ENCODE results near the gene PKDREJ.
A peak's percentile ranks its signal among the peaks of the same experiment; 100 is the strongest.

Gene PKDREJ

GRCh38 chr22:46286941-46287872, 24.1 kb upstream of the PKDREJ start:
- no peak for TF ChIP-seq CTCF (IDR thresholded peaks at IDR 0.05)
- no peak overlapping the region for H3K4me3 Mint-ChIP-seq
- peaks cover under 1% of the 10 kb centered on the region for H3K27me3 Mint-ChIP-seq (ENCODE audit: low read depth, poor library complexity)
- H3K9me3 Mint-ChIP-seq = no peaks in the 10 kb centered on the region
- peaks cover 29% of the 10 kb centered on the region for H3K36me3 Mint-ChIP-seq (ENCODE audit: low read depth)
- H3K4me1 Mint-ChIP-seq = peaks cover 6% of the 10 kb centered on the region
- H3K27ac Mint-ChIP-seq = peak overlapping the region; percentile 60
- DNase-seq = no peak

- no peak overlapping the region for H3K4me3 Mint-ChIP-seq
- peaks cover 6% of the 10 kb centered on the region for H3K4me1 Mint-ChIP-seq
- peaks cover 33% of the 10 kb centered on the region for H3K36me3 Mint-ChIP-seq (ENCODE audit: low read depth)
- peaks cover 5% of the 10 kb centered on the region for H3K27me3 Mint-ChIP-seq (ENCODE audit: low read depth, poor library complexity)
- H3K27ac Mint-ChIP-seq = no peak overlapping the region
- no peak for DNase-seq
- no peak for TF ChIP-seq CTCF (IDR thresholded peaks at IDR 0.05)
- no peaks in the 10 kb centered on the region for H3K9me3 Mint-ChIP-seq
Observed at GRCh38 chr22:46286006-46286405, 22.9 kb upstream of the PKDREJ start.

GRCh38 chr22:46281866-46282678, 18.9 kb upstream of the PKDREJ start:
- no peak for DNase-seq
- H3K27ac Mint-ChIP-seq = peak overlapping the region; percentile 42
- H3K4me1 Mint-ChIP-seq = no peaks in the 10 kb centered on the region
- H3K27me3 Mint-ChIP-seq (ENCODE audit: low read depth, poor library complexity) = peaks cover 9% of the 10 kb centered on the region
- TF ChIP-seq CTCF (IDR thresholded peaks at IDR 0.05) = no peak
- H3K36me3 Mint-ChIP-seq (ENCODE audit: low read depth) = peaks cover 40% of the 10 kb centered on the region
- H3K4me3 Mint-ChIP-seq = no peak overlapping the region
- H3K9me3 Mint-ChIP-seq = no peaks in the 10 kb centered on the region

GRCh38 chr22:46280999-46281623, 18.0 kb upstream of the PKDREJ start:
- no peak overlapping the region for H3K4me3 Mint-ChIP-seq
- no peaks in the 10 kb centered on the region for H3K9me3 Mint-ChIP-seq
- no peak for TF ChIP-seq CTCF (IDR thresholded peaks at IDR 0.05)
- peaks cover 46% of the 10 kb centered on the region for H3K36me3 Mint-ChIP-seq (ENCODE audit: low read depth)
- no peaks in the 10 kb centered on the region for H3K4me1 Mint-ChIP-seq
- H3K27me3 Mint-ChIP-seq (ENCODE audit: low read depth, poor library complexity) = peaks cover 9% of the 10 kb centered on the region
- DNase-seq = no peak
- H3K27ac Mint-ChIP-seq = no peak overlapping the region

- Mint-ChIP-seq H3K4me3 (no peak overlapping the region), H3K4me1 (no peaks in the 10 kb centered on the region), H3K9me3 (no peaks in the 10 kb centered on the region), H3K27ac (no peak overlapping the region), H3K36me3 (ENCODE audit: low read depth) (peaks cover 46% of the 10 kb centered on the region), H3K27me3 (ENCODE audit: low read depth, poor library complexity) (peaks cover 12% of the 10 kb centered on the region)
- no peak for TF ChIP-seq CTCF (IDR thresholded peaks at IDR 0.05)
- DNase-seq = no peak
Observed at GRCh38 chr22:46280063-46280817, 17.1 kb upstream of the PKDREJ start.

Data from nephron progenitor cell (in vitro differentiated cells).